Spleen (tissue), 7 donors: ENCODE measurements around the gene ZEB2.

ENCODE experiments used
- POLR2A ChIP-seq, 3 donors: fragments of 450-650 bp; IDR thresholded peaks; one replicate each; pipeline ENCODE4 v1.5.1; 2017; ENCODE audit warnings: antibody characterized with exemption in 3 of 3, mild to moderate bottlenecking in 1 of 3
- POLR2AphosphoS5 ChIP-seq, 3 donors: sonication (generic); formaldehyde crosslinking; IDR thresholded peaks; one replicate each; pipeline ENCODE4 v1.5.1; 2017; ENCODE audit warnings: antibody characterized with exemption in 3 of 3
- TF ChIP-seq, protein P1 (sequence below), 11 experiments: fragments of 200-600 bp in 7 of 11; fragments of 450-650 bp in 4 of 11; sonication (generic) in 4 of 11; IDR thresholded peaks in 8 of 11; conservative IDR thresholded peaks in 3 of 11; 1 replicate in 7 of 11; 2 replicates in 4 of 11; pipeline versions ENCODE4 v1.4.0 to v1.8.0; 2016 to 2021; ENCODE audit warnings: antibody characterized with exemption in 11 of 11, inconsistent platforms in 4 of 11, mild to moderate bottlenecking in 1 of 11
- donor health status: DM: no; HTN: no; CAD: no; lungs with moderate emphysema.
- donor health status: DM: no; HTN: no; CAD: no.
- donor health status: DM: no; HTN: no; CAD: no.

DNA sequence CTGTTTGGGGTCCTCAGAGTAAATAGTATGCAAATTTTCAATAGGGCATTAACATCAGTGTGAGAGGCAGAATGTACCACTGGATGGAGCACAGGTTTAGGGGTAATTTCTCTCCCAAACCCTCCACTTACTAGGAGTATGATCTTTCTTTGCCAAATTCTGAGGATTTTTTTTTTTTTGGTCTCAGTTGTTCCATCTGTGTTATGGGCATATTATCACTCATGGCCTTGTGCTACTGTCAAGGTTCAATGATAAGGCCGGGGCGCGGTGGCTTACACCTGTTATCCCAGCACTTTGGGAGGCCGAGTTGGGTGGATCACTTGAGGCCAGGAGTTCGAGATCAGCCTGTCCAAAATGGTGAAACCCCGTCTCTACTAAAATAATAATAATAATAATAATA lies 30.2 kb upstream of the ZEB2 start:
- TF ChIP-seq, protein P1, sequence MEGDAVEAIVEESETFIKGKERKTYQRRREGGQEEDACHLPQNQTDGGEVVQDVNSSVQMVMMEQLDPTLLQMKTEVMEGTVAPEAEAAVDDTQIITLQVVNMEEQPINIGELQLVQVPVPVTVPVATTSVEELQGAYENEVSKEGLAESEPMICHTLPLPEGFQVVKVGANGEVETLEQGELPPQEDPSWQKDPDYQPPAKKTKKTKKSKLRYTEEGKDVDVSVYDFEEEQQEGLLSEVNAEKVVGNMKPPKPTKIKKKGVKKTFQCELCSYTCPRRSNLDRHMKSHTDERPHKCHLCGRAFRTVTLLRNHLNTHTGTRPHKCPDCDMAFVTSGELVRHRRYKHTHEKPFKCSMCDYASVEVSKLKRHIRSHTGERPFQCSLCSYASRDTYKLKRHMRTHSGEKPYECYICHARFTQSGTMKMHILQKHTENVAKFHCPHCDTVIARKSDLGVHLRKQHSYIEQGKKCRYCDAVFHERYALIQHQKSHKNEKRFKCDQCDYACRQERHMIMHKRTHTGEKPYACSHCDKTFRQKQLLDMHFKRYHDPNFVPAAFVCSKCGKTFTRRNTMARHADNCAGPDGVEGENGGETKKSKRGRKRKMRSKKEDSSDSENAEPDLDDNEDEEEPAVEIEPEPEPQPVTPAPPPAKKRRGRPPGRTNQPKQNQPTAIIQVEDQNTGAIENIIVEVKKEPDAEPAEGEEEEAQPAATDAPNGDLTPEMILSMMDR (IDR thresholded peaks at IDR 0.05 in 8 of 11, conservative IDR thresholded peaks at IDR 0.05 in 3 of 11) = no peak
- TF ChIP-seq POLR2A (IDR thresholded peaks at IDR 0.05) = no peak
- no peak for TF ChIP-seq POLR2AphosphoS5 (IDR thresholded peaks at IDR 0.05)
